GM12874 (cell line): ENCODE measurements around the gene PCNX3.

Source experiments
- TF ChIP-seq, protein P1 (sequence below): IDR thresholded peaks from 2 replicates; pipeline ENCODE4 v1.5.1; 2011; ENCODE audit warnings: low read depth, mild to moderate bottlenecking, control low read depth, low read length, moderate library complexity; ENCODE audit not compliant: insufficient read depth

The PCNX3 gene

DNA sequence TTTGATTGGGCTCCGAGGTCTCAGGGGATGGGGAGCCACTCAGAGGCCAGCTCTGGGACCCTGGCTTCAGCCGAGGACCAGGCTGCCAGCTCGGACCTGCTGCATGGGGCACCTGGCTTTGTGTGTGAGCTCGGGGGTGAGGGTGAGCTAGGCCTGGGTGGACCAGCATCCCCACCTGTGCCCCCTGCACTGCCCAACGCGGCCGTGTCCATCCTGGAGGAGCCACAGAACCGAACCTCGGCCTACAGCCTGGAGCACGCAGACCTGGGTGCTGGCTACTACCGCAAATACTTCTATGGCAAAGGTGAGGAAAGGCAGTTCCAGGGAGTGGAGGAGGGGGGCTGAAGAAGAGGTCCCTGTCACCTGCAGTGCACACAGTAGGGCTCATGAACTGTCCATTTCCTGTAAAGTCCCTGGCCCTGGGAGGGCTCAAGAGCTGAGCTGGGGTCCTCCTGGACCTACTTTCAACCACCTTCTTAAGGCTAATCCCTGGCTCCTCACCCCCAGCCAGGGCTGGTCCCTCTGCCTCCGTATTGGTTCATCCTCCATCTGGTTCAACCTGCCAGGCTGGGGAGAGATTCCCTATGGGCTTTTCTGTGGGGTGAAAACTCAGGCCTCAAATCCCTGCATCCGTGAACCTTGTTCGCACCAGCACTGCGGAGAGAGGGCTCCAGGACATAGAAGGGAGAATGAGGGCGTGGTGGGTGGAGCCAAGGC lies 25.9 kb downstream of the PCNX3 start:
- TF ChIP-seq, protein P1, sequence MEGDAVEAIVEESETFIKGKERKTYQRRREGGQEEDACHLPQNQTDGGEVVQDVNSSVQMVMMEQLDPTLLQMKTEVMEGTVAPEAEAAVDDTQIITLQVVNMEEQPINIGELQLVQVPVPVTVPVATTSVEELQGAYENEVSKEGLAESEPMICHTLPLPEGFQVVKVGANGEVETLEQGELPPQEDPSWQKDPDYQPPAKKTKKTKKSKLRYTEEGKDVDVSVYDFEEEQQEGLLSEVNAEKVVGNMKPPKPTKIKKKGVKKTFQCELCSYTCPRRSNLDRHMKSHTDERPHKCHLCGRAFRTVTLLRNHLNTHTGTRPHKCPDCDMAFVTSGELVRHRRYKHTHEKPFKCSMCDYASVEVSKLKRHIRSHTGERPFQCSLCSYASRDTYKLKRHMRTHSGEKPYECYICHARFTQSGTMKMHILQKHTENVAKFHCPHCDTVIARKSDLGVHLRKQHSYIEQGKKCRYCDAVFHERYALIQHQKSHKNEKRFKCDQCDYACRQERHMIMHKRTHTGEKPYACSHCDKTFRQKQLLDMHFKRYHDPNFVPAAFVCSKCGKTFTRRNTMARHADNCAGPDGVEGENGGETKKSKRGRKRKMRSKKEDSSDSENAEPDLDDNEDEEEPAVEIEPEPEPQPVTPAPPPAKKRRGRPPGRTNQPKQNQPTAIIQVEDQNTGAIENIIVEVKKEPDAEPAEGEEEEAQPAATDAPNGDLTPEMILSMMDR, result no peak

DNA sequence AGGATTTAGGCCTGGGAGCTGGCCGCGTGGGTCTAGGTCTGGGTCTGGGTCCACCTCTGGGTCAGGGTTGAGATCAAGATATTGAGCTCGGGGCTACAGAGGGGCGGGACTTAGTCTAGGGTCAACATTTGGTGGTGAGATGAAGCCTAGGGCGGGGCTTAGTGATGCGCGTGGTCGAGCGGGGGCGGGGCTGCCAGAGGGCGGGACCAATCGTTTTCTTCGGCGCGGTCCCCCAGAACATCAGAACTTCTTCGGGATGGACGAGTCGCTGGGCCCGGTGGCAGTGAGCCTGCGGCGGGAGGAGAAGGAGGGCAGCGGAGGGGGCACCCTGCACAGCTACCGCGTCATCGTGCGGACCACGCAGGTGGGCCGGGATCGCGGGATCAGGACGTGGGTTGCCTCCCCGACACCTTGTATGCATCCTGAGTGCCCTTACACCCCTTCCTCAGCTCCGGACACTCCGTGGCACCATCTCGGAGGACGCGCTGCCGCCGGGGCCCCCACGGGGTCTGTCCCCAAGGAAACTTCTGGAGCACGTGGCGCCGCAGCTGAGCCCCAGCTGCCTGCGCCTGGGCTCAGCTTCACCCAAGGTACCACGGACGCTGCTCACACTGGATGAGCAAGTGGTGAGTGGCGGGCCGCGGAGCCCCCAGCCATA lies 26.6 kb downstream of the PCNX3 start:
- TF ChIP-seq, protein P1, result no peak

DNA sequence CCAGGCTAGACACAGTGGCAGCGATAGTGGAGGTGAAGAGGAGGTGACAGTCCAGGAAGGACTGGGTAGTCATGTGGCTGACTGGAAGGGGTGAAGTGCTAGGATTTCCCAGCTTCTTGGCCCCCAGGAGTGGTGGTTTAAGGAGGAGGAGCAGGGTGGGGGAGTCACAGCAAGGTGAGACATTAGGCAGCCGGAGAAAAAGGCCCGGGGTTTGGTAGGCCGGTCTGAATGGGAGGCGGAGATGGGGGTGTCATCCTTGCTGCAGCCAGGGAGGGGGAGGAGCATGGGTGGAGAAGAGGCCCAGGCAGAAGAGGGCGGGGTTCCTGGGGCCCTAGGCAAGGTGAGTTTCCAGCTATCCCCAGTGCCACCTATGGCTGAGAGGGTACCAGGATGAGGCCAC lies 28.4 kb downstream of the PCNX3 start:
- TF ChIP-seq, protein P1, result no peak

DNA sequence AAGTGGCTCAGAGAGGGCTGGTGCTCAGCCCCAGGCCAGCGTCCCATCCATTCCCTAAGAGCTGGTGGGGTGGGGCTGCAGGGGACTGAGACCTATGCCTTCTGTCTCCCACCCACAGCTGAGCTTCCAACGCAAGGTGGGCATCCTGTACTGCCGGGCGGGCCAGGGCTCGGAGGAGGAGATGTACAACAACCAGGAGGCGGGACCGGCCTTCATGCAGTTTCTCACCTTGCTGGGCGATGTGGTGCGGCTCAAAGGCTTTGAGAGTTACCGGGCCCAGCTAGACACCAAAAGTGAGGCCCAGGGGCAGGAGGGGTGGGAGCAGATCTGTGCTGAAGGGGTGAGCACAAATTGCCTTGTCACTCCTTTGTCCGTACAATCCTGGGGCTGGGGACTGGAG lies 29.3 kb downstream of the PCNX3 start:
- TF ChIP-seq, protein P1, result no peak

DNA sequence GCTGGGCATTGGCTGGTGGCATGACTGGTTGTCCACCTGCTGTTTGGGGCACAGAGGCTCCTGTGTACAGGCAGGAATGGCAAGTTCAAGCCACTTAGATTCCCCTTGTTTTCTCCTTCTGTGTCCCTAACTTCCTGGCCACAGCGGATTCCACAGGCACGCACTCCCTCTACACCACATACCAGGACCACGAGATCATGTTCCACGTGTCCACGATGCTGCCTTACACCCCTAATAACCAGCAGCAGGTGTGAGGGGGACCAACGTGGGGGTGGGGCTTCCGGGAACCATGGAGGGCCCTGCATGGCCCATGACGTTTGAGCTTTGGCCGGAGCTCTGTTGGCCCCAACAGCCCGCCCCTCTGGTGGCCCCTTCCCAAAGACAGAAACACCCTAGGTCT lies 30.1 kb downstream of the PCNX3 start:
- TF ChIP-seq, protein P1, result no peak

DNA sequence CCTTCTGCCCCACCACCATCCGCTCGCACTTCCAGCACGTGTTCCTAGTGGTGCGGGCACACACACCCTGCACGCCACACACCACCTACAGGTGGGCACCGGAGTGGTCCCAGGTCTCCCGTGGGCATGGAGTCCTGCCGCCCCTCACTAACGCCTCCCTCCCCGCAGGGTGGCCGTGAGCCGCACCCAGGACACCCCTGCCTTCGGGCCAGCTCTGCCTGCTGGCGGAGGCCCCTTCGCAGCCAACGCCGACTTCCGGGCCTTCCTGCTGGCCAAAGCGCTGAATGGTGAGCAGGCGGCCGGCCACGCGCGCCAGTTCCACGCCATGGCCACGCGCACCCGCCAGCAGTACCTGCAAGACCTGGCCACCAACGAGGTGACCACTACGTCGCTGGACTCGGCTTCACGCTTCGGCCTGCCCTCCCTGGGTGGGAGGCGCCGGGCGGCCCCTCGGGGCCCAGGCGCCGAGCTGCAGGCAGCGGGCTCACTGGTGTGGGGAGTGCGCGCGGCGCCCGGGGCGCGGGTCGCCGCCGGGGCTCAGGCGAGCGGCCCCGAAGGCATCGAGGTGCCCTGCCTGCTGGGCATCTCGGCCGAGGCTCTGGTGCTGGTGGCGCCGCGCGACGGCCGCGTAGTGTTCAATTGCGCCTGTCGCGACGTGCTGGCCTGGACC lies 30.8 kb downstream of the PCNX3 start:
- TF ChIP-seq, protein P1, result no peak

DNA sequence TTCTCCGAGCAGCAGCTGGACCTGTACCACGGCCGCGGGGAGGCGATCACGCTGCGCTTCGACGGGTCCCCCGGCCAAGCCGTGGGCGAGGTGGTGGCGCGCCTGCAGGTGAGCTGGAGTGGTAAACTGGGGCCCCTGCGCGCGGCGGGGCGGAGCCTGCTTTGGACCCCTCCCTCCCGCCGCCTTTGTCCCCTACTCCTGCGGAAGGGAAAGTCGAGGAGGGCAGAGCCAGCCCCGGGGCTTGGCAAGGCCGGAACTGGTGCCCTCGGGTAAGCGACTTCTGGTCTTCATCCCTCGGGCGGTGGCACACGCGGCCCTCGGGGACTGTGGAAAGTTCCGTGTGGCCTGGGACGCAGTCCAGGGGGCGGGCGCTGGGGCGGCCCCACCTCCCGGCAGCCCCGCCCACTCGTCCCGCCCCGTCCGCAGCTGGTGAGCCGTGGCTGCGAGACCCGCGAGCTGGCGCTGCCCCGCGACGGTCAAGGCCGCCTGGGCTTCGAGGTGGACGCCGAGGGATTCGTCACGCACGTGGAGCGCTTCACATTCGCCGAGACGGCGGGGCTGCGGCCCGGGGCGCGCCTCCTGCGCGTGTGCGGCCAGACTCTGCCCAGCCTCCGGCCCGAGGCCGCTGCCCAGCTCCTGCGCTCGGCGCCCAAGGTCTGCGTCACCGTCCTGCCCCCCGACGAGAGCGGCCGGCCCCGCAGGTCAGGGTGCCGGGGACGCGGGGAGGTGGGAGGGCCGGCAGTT lies 31.6 kb downstream of the PCNX3 start:
- TF ChIP-seq, protein P1, result no peak
